Stomach (tissue), 9 donors: ENCODE data around the gene MBD6. TPM values are rescaled to one million over a fixed set of nuclear protein-coding genes. Genes with fewer than 3 reads are reported as not detected.
"Not testable (repeated sequence)": the region's sequence is repeated elsewhere in the genome, so short reads cannot be mapped to it uniquely, and the experiment has no call there.

Experiments used
- DNase-seq, 2 donors: peaks; one replicate each; pipeline versions ENCODE4 v3.0.0 to v3.0.0-alpha.2; 2013 to 2019
- H3K27ac ChIP-seq, 5 donors: fragments of 200-600 bp in 4 of 5; sonication (generic) in 4 of 5; one replicate each; pipeline ENCODE4 v1.5.1; 2013 to 2019; ENCODE audit warnings: mild to moderate bottlenecking in 1 of 5, moderate library complexity in 1 of 5
- H3K27me3 ChIP-seq, 3 donors: fragments of 200-600 bp; sonication (generic); one replicate each; pipeline ENCODE4 v1.5.1; 2017 to 2019; ENCODE audit warnings: mixed run types in 1 of 3
- H3K36me3 ChIP-seq, 4 donors: fragments of 200-600 bp; sonication (generic); 1 replicate in 3 of 4; 2 replicates in 1 of 4; pipeline ENCODE4 v1.5.1; 2016 to 2019
- H3K4me1 ChIP-seq, 4 donors: fragments of 200-600 bp; sonication (generic); one replicate each; pipeline ENCODE4 v1.5.1; 2016 to 2019
- H3K4me3 ChIP-seq, 4 donors: fragments of 200-600 bp; sonication (generic) in 3 of 4; one replicate each; pipeline ENCODE4 v1.5.1; 2016 to 2019; ENCODE audit warnings: mild to moderate bottlenecking in 1 of 4
- H3K9me3 ChIP-seq, 4 donors: fragments of 200-600 bp; sonication (generic); one replicate each; pipeline ENCODE4 v1.5.1; 2016 to 2019
- EP300 ChIP-seq: sonication (generic); formaldehyde crosslinking; IDR thresholded peaks from one replicate; pipeline ENCODE4 v1.6.1; 2017; ENCODE audit warnings: antibody characterized with exemption
- POLR2A ChIP-seq, 4 donors: fragments of 450-650 bp; IDR thresholded peaks; one replicate each; pipeline ENCODE4 v1.6.1; 2016; ENCODE audit warnings: antibody characterized with exemption in 4 of 4, control low read depth in 2 of 4, mild to moderate bottlenecking in 1 of 4, moderate library complexity in 1 of 4
- POLR2AphosphoS5 ChIP-seq, 3 donors: sonication (generic); formaldehyde crosslinking; IDR thresholded peaks; one replicate each; pipeline ENCODE4 v1.6.1; 2016; ENCODE audit warnings: antibody characterized with exemption in 3 of 3
- WGBS, 5 donors: extraction: QIAGEN DNeasy Blood & Tissue Kit in 3 of 5; methylation state at CpG; one replicate each; pipeline versions ENCODE4 v1.1.5 to v1.1.7; 2013 to 2018; 5-methylcytosine and 5-hydroxymethylcytosine counted together
- intact Hi-C: fragments of 100-400 bp; cut with DNase I; formaldehyde crosslinking; loops from one replicate; pipeline ENCODE4 v1.15.1; 2023; ENCODE audit warnings: low total_unique reads
- polyA plus RNA-seq, 3 donors: library from polyadenylated mRNA; stranded (reverse); fragments of 200-250 nt; gene quantifications; one replicate each; pipeline ENCODE4 v1.2.3, GENCODE V29; 2013
- total RNA-seq, 5 donors: library from RNA; depleted of rRNA; stranded (reverse); fragments of >200 nt; gene quantifications; one replicate each; pipeline versions ENCODE4 v1.1.0 to v1.2.3, GENCODE V29; 2014 to 2016
- TF ChIP-seq, protein P1 (sequence below), 7 experiments: fragments of 450-650 bp in 4 of 7; fragments of 200-600 bp in 3 of 7; sonication (generic) in 3 of 7; IDR thresholded peaks; one replicate each; pipeline ENCODE4 v1.5.1; 2016 to 2019; ENCODE audit warnings: antibody characterized with exemption in 7 of 7, control low read depth in 2 of 7, mild to moderate bottlenecking in 1 of 7
- donor health status: healthy with polysubstance abuse.
- donor health status: Bipolar disorder and iron deficiency.
- donor health status: healthy.

Gene MBD6
- total and polyA plus RNA-seq, 8 donors: 4.8 to 129 (median 29.8) TPM

DNA sequence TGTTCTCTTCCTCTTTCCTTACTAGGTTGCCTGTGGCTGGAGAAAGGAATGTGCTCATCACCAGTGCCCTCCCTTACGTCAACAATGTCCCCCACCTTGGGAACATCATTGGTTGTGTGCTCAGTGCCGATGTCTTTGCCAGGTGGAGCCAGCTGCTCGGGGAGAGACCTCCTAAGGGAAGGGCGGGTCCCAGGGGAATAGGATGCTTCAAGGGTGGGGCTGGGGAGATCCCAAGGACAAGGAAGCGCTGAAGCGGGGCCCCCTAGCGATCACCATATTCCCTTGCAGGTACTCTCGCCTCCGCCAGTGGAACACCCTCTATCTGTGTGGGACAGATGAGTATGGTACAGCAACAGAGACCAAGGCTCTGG, 24.5 kb upstream of the MBD6 start:
- H3K27me3 ChIP-seq: no peaks in the 10 kb centered on the region
- TF ChIP-seq POLR2A (IDR thresholded peaks at IDR 0.05) (no peak), POLR2AphosphoS5 (IDR thresholded peaks at IDR 0.05) (no peak), EP300 (no peak)
- TF ChIP-seq, protein P1, sequence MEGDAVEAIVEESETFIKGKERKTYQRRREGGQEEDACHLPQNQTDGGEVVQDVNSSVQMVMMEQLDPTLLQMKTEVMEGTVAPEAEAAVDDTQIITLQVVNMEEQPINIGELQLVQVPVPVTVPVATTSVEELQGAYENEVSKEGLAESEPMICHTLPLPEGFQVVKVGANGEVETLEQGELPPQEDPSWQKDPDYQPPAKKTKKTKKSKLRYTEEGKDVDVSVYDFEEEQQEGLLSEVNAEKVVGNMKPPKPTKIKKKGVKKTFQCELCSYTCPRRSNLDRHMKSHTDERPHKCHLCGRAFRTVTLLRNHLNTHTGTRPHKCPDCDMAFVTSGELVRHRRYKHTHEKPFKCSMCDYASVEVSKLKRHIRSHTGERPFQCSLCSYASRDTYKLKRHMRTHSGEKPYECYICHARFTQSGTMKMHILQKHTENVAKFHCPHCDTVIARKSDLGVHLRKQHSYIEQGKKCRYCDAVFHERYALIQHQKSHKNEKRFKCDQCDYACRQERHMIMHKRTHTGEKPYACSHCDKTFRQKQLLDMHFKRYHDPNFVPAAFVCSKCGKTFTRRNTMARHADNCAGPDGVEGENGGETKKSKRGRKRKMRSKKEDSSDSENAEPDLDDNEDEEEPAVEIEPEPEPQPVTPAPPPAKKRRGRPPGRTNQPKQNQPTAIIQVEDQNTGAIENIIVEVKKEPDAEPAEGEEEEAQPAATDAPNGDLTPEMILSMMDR (IDR thresholded peaks at IDR 0.05): no peak
- H3K4me1 ChIP-seq: no peaks in the 10 kb centered on the region
- intact Hi-C loops: no loop called here
- no peaks in the 10 kb centered on the region for H3K9me3 ChIP-seq
- no peak overlapping the region for H3K27ac ChIP-seq
- DNase-seq: no peak
- WGBS, 5 donors: 82 to 92% (median 84%) methylated on average over 8 to 9 of the region's 9 CpGs
- H3K36me3 ChIP-seq: peaks cover 42 to 87% (median 85%) of the 10 kb centered on the region in 4 donors
- H3K4me3 ChIP-seq: no peak overlapping the region

DNA sequence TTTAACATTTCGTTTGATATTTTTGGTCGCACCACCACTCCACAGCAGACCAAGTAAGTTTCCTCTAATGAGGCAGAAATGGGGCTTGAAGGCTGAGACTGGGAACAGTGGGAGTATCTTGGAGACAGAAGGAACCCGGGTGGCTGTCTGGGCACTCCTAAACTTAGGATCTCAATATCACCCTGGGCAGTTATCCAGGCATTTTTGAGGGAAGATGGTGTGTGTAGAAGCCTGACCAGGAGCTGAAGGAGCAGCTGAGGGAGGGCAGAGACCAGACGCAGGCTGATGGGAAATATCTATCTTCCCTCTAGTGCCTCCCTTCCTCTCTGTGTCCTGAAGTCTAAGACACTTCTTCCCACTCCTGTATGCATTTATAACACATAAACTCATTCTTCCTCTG, 24.1 kb upstream of the MBD6 start:
- intact Hi-C loops: no loop called here
- Histone ChIP-seq H3K36me3 (peaks cover 47 to 92% (median 89%) of the 10 kb centered on the region in 4 donors), H3K9me3 (no peaks in the 10 kb centered on the region), H3K27me3 (no peaks in the 10 kb centered on the region), H3K4me1 (no peaks in the 10 kb centered on the region), H3K4me3 (no peak overlapping the region), H3K27ac (no peak overlapping the region)
- no peak for TF ChIP-seq EP300
- no peak for TF ChIP-seq POLR2AphosphoS5 (IDR thresholded peaks at IDR 0.05)
- TF ChIP-seq, protein P1 (IDR thresholded peaks at IDR 0.05): no peak
- TF ChIP-seq POLR2A (IDR thresholded peaks at IDR 0.05): no peak
- DNase-seq: no peak
- WGBS, 5 donors: 88 to 98% (median 96%) methylated on average over 4 of the region's 4 CpGs

DNA sequence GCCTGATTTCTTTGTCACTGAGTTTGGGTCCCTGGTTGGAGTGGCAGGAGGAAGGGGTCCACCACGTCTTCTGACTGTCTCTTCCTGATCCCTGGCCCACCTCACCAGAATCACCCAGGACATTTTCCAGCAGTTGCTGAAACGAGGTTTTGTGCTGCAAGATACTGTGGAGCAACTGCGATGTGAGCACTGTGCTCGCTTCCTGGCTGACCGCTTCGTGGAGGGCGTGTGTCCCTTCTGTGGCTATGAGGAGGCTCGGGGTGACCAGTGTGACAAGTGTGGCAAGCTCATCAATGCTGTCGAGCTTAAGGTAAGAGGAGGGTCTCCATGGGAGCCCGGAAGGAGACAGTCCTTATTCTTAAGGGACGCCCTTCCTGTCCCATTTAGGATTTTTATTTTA, 22.4 kb upstream of the MBD6 start:
- TF ChIP-seq POLR2AphosphoS5 (IDR thresholded peaks at IDR 0.05): no peak
- TF ChIP-seq POLR2A (IDR thresholded peaks at IDR 0.05): no peak
- TF ChIP-seq EP300: no peak
- TF ChIP-seq, protein P1 (IDR thresholded peaks at IDR 0.05): no peak
- WGBS, 5 donors: 87 to 97% (median 95%) methylated on average over 11 of the region's 11 CpGs
- Histone ChIP-seq H3K4me1 (no peaks in the 10 kb centered on the region), H3K36me3 (peaks cover 59 to 100% (median 96%) of the 10 kb centered on the region in 4 donors), H3K4me3 (no peak overlapping the region), H3K9me3 (no peaks in the 10 kb centered on the region), H3K27me3 (no peaks in the 10 kb centered on the region), H3K27ac (no peak overlapping the region)
- DNase-seq: no peak
- intact Hi-C loops: no loop called here

DNA sequence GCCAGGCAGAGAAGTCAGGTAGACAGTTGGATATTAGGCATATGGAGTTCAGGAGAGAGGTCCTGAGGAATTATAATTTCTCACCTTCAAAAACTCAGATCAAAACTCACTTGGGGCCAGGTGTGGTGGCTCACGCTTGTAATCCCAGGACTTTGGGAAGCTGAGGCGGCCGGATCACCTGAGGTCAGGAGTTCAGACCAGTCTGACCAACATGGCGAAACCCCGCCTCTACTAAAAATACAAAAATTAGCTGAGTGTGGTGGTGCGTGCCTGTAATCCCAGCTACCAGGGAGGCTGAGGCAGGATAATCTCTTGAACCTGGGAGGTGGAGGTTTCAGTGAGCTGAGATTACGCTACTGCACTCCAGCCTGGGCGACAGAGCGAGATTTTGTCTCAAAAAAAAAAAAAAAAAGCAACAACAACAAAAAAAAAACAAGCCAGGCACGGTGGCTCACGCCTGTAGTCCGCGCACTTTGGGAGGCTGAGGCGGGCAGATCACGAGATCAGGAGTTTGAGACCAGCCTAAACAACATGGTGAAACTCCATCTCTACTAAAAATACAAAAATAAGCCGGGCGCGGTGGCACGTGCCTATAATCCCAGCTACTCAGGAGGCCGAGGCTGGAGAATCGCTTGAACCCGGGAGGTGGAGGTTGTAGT, 20.2 kb upstream of the MBD6 start:
- H3K4me1 ChIP-seq, H3K4me3 ChIP-seq, DNase-seq, H3K9me3 ChIP-seq, H3K27ac ChIP-seq, H3K27me3 ChIP-seq, intact Hi-C loops: not testable (repeated sequence)
- peaks cover 68 to 93% (median 91%) of the 10 kb centered on the region in 4 donors for H3K36me3 ChIP-seq
- 91 to 98% (median 95%) methylated on average over 21 to 22 of the region's 22 CpGs for WGBS, 5 donors

DNA sequence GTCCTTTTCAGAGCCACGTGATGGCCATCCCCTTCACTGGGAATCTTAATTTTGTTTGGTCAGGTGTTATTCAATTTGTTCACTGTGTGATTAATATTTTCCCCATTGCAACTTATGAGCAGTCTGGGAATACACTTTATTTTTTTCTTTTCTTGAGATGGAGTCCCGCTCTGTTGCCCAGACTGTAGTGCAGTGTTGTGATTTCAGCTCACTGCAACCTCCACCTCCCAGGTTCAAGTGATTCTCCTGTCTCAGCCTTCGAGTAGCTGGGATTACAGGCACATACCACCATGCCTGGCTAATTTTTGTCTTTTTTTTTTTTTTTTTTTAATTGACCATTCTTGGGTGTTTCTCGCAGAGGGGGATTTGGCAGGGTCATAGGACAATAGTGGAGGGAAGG, 16.1 kb upstream of the MBD6 start:
- H3K9me3 ChIP-seq, H3K4me1 ChIP-seq, H3K27me3 ChIP-seq, H3K27ac ChIP-seq, intact Hi-C loops, H3K4me3 ChIP-seq, DNase-seq: not testable (repeated sequence)
- H3K36me3 ChIP-seq: peaks cover 51 to 91% (median 87%) of the 10 kb centered on the region in 4 donors
- WGBS, 5 donors: 83 to 98% (median 90%) methylated on average over 3 to 4 of the region's 4 CpGs

DNA sequence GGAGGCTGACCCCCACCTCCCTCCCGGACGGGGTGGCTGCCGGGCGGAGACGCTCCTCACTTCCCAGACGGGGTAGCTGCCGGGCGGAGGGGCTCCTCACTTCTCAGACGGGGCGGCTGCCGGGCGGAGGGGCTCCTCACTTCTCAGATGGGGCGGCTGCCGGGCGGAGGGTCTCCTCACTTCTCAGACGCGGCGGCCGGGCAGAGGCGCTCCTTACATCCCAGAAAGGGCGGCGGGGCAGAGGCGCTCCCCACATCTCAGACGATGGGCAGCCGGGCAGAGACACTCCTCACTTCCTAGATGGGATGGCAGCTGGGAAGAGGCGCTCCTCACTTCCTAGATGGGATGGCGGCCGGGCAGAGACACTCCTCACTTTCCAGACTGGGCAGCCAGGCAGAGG, 14.8 kb upstream of the MBD6 start:
- WGBS, 5 donors: 95 to 99% (median 98%) methylated on average over 12 to 23 of the region's 28 CpGs
- H3K27ac ChIP-seq, H3K27me3 ChIP-seq, DNase-seq, intact Hi-C loops, H3K4me1 ChIP-seq, H3K4me3 ChIP-seq, H3K9me3 ChIP-seq: not testable (repeated sequence)
- H3K36me3 ChIP-seq: peaks cover 55 to 91% (median 87%) of the 10 kb centered on the region in 4 donors
